ENCODE measurements around the gene ROR2.

GRCh38 chr9:91776409-91777291, 173.4 kb downstream of the ROR2 start:
- no peak for TF ChIP-seq CTCF (IDR thresholded peaks at IDR 0.05)
- TF ChIP-seq POLR2A (IDR thresholded peaks at IDR 0.05) = no peak

Measured in thyroid gland (tissue), 4 donors.